LNCaP clone FGC (cell line): ENCODE data around the gene BLNK.
A peak's percentile ranks its signal among the peaks of the same experiment; 100 is the strongest.

Experiments used
- DNase-seq: peaks from one replicate; pipeline ENCODE4 v3.0.0-alpha.2; 2011; ENCODE audit warnings: low read depth
- H3K4me3 ChIP-seq: 2 replicates; pipeline ENCODE4 v1.5.1; 2011; ENCODE audit warnings: mild to moderate bottlenecking, low read depth, low read length, control low read depth
- TF ChIP-seq, protein P1 (sequence below): IDR thresholded peaks from 2 replicates; pipeline ENCODE4 v1.5.1; 2012; ENCODE audit warnings: mild to moderate bottlenecking; ENCODE audit not compliant: control insufficient read depth, insufficient read depth; ENCODE audit errors: extremely low read depth

The BLNK gene

DNA sequence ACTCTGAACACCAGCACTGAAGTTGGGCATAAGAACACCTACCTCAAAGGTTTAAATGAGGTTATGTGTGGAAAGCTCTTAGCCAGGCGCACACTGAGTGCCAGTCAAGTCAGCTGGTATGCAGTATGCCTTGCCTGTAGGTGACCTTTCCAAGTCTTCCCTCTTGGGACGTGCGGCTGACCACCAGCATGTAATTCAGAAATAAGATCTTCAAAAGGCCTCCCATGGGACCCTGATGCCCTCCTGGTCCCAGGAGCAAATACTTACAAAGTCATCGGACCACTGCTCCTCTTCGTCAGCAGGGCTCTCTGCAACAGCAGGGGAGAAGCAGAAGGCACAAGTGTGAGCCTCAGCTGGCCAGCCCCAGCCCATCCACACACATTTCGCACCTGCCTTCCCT, 40.8 kb downstream of the BLNK start:
- no peak overlapping the region for H3K4me3 ChIP-seq
- DNase-seq: no peak
- TF ChIP-seq, protein P1, sequence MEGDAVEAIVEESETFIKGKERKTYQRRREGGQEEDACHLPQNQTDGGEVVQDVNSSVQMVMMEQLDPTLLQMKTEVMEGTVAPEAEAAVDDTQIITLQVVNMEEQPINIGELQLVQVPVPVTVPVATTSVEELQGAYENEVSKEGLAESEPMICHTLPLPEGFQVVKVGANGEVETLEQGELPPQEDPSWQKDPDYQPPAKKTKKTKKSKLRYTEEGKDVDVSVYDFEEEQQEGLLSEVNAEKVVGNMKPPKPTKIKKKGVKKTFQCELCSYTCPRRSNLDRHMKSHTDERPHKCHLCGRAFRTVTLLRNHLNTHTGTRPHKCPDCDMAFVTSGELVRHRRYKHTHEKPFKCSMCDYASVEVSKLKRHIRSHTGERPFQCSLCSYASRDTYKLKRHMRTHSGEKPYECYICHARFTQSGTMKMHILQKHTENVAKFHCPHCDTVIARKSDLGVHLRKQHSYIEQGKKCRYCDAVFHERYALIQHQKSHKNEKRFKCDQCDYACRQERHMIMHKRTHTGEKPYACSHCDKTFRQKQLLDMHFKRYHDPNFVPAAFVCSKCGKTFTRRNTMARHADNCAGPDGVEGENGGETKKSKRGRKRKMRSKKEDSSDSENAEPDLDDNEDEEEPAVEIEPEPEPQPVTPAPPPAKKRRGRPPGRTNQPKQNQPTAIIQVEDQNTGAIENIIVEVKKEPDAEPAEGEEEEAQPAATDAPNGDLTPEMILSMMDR: no peak

DNA sequence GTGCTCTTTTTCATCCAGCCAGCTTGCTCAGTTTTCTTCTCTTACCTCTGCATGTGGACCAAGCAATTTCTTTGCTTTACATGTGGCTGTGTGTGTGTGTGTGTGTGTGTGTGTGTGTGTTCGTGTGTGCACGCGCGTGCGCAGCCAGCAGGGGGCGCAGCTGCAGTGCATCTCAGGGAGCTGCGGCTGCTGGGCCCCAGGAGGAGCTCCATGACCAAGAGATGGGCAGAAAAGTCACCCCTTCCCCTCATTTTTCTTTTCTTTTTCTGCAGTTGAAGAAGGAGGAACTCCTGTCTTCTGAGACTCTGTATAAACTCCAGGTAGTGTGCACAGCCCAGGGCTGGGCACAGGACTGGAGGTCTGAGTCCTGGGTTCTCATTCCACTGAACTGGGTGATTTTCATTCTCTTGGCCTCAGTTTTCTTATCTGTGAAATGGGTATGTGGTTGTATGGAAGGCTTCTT, 41.8 kb downstream of the BLNK start:
- TF ChIP-seq, protein P1: peak; percentile 97
- DNase-seq: peak; percentile 45
- no peak overlapping the region for H3K4me3 ChIP-seq

DNA sequence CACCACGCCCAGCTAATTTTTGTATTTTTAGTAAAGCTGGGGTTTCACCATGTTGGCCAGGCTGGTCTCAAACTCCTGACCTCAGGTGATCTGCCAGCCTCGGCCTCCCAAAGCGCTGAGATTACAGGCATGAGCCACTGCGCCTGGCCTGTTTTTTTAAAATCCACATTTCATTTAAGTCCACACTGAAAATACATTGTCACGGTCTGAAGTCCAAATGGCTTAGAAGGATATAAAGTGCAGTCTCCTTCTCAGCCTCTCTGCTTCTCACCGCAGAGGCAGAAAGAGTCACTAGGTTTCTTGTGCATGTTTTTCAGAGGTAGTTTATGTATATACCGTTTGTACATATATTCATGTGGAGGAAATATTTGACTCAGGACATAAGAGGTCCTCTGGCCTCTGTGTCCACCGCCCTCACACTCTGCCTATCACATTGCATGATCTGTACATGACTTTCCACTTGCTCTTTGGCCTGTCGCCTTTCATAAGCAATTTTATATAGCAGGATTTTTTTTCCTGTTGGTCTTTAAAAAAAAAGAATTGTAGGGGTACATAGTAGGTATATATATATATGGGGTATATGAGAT, 42.9 kb downstream of the BLNK start:
- H3K4me3 ChIP-seq: no peak overlapping the region
- DNase-seq: no peak
- TF ChIP-seq, protein P1: no peak

DNA sequence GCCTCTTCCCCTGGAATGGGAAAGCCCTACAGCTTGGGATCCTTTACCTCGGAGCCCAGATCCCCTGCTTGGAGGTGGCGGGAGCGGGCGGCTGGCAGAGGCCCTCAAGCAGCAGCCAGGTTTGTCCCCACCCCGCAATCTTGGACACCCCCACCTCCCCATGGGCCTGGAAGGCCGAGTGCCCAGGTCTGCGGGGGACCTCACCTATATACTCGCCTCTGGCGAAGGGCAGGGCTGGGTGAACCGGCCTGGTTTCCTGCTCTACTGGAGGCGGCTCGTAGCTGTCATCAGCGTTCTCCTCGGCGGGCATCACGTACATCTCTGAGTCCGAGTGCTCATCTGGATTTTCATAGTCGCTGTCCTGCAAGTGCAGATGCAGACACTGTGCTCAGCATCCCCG, 44.2 kb downstream of the BLNK start:
- DNase-seq: no peak
- TF ChIP-seq, protein P1: no peak
- no peak overlapping the region for H3K4me3 ChIP-seq

DNA sequence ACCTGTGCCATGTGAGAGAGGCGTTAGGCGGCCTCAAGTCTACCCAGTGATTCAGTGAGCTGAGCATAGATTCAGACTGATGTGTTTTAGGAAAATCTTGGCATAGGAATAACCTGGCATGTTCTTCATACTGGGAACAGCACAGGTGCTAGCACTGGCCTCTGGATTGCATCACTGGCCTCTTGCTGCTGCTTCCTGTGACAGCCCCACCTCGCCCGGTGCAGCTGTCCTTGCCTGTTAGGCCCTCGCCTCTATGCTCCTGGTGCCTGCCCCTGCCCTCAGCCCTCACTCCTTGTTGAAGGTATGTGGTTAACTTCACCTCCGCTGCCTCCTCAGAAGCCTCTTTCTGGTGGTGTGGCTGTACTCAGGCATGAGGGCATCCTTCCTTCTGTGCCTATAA, 46.2 kb downstream of the BLNK start:
- TF ChIP-seq, protein P1: no peak
- no peak overlapping the region for H3K4me3 ChIP-seq
- DNase-seq: peak; percentile 23

DNA sequence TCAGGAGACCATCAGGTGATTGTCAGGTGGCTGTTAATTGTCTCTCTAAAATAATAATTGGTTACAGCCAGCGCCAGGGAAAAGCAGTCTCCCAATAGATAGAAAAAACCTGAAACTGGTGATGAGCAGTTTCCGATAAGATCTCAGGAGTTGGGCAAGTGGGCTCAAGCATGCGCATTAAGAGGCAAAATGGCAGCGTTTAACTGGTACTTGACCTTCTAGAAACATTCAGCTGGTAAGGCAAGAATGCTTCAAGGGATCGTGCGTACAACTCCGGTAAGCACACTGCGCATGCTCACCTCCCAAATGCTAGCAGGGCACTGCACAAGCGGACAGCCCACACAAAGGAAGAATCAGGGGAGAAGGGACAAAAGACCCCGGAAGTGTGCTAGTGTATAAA, 48.5 kb downstream of the BLNK start:
- no peak overlapping the region for H3K4me3 ChIP-seq
- TF ChIP-seq, protein P1: no peak
- no peak for DNase-seq

DNA sequence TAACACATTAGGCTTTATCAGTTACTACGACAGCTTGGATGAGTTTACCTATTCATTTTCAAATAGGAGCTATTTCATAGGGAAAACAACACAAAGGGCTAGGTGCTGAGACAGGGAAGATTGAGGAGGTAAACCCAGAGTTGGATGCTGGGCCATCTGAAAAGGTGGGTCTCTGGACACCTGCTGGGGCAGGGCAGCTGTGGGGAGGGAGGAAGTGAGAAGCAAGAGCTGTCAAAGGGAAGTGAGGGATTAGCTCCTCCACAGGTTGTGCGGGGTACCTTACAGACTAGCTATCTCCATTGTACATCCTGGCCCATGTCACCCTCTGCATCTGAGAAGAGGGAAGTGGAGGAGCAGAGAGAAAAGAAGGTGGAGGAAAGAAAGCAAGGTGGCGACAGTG, 48.9 kb downstream of the BLNK start:
- no peak overlapping the region for H3K4me3 ChIP-seq
- TF ChIP-seq, protein P1: no peak
- DNase-seq: no peak
